ENCODE data around the gene USP25.

USP25 gene

DNA sequence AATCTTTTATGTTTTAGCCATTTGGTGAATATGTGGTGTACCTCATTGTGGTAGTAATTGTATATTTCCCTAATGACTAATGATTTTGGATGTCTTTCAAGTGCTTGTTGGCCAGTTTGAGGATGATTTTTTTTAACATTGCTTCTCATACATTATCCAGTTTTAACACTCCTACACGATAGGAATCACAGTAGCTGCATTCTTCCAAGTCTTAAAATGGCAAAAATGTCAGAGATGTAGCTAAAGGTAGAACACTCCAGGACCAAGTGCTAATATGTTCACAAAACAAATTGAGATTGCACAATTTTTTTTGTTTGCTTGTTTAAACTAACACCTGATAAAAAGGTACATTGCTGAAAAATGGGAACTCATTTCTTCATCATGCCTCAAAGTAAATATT lies 11.7 kb downstream of the USP25 start:
- no peak overlapping the region for H3K4me3 ChIP-seq (ENCODE audit: low read depth, low read length)
- no peak for DNase-seq (ENCODE audit: low read depth)
- no peak for TF ChIP-seq CTCF (IDR thresholded peaks at IDR 0.05; ENCODE audit: low read depth, low read length, missing control alignments)

GRCh38 chr21:15742052-15742670 lies 12.4 kb downstream of the USP25 start:
- no peak for TF ChIP-seq CTCF (IDR thresholded peaks at IDR 0.05; ENCODE audit: low read depth, low read length, missing control alignments)
- no peak overlapping the region for H3K4me3 ChIP-seq (ENCODE audit: low read depth, low read length)
- no peak for DNase-seq (ENCODE audit: low read depth)

GRCh38 chr21:15742694-15743093 lies 12.9 kb downstream of the USP25 start:
- no peak for TF ChIP-seq CTCF (IDR thresholded peaks at IDR 0.05; ENCODE audit: low read depth, low read length, missing control alignments)
- H3K4me3 ChIP-seq (ENCODE audit: low read depth, low read length), result no peak overlapping the region
- DNase-seq (ENCODE audit: low read depth), result no peak

- no peak overlapping the region for H3K4me3 ChIP-seq (ENCODE audit: low read depth, low read length)
- TF ChIP-seq CTCF (IDR thresholded peaks at IDR 0.05; ENCODE audit: low read depth, low read length, missing control alignments), result no peak
- no peak for DNase-seq (ENCODE audit: low read depth)
These were observed 13.8 kb downstream of the USP25 start for GRCh38 chr21:15743593-15743992.

GRCh38 chr21:15744926-15745325 lies 15.1 kb downstream of the USP25 start:
- no peak for TF ChIP-seq CTCF (IDR thresholded peaks at IDR 0.05; ENCODE audit: low read depth, low read length, missing control alignments)
- DNase-seq (ENCODE audit: low read depth), result no peak
- H3K4me3 ChIP-seq (ENCODE audit: low read depth, low read length), result no peak overlapping the region

DNA sequence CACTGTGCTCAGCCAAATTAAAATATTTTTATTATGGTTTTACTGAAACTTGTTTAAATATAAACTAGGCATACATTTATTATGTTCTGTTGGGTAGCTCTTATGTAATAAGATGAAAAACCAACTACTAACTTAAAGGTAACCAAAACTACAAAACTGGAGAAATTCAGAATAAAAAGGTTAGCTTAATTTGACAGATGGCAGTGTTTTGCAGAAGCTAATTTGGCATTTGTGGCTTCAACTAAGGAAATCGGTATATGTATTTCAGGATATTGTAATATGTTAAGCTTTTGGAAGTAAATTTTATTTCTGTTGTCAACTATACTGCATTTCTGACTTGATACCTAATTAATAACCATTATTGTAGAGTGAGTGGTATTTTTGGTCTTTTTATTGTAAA lies 18.8 kb downstream of the USP25 start:
- TF ChIP-seq CTCF (IDR thresholded peaks at IDR 0.05; ENCODE audit: low read depth, low read length, missing control alignments), result no peak
- DNase-seq (ENCODE audit: low read depth), result no peak
- no peak overlapping the region for H3K4me3 ChIP-seq (ENCODE audit: low read depth, low read length)
